ENCODE measurements around the gene KRTAP5-9. TPM values are rescaled to one million over a fixed set of nuclear protein-coding genes. Genes with fewer than 3 reads are reported as not detected.
A peak's percentile ranks its signal among the peaks of the same experiment; 100 is the strongest.

KRTAP5-9 gene
- total RNA-seq, 1 experiment from 2014 or later: not detected

GRCh38 chr11:71562120-71562519 lies 13.9 kb downstream of the KRTAP5-9 start:
- Mint-ChIP-seq H3K4me1 (ENCODE audit: low read depth, unreplicated experiment) (peaks cover 8% of the 10 kb centered on the region), H3K27me3 (ENCODE audit: unreplicated experiment) (peaks cover 96% of the 10 kb centered on the region), H3K4me3 (ENCODE audit: low read depth, unreplicated experiment) (no peak overlapping the region), H3K36me3 (ENCODE audit: insufficient read depth, unreplicated experiment) (no peaks in the 10 kb centered on the region), H3K27ac (ENCODE audit: unreplicated experiment) (no peak overlapping the region), H3K9me3 (ENCODE audit: low read depth, unreplicated experiment) (peaks cover 4% of the 10 kb centered on the region)
- no peak for TF ChIP-seq CTCF (IDR thresholded peaks at IDR 0.05; ENCODE audit: unreplicated experiment)
- intact Hi-C loops (cut with micrococcal nuclease; ENCODE audit: unreplicated experiment): no loop called here
- no peak for DNase-seq
- CTCF ChIA-PET: no interaction called here
- BruUV-seq (replicated peaks): no TSS peak

GRCh38 chr11:71563406-71563805 lies 15.2 kb downstream of the KRTAP5-9 start:
- H3K9me3 Mint-ChIP-seq (ENCODE audit: low read depth, unreplicated experiment): peaks cover 4% of the 10 kb centered on the region
- BruUV-seq (replicated peaks): no TSS peak

GRCh38 chr11:71564430-71564829 lies 16.2 kb downstream of the KRTAP5-9 start:
- TF ChIP-seq CTCF (IDR thresholded peaks at IDR 0.05; ENCODE audit: unreplicated experiment): no peak
- H3K4me1 Mint-ChIP-seq (ENCODE audit: low read depth, unreplicated experiment): peaks cover 8% of the 10 kb centered on the region
- CTCF ChIA-PET: interaction anchor here (1.7 kb wide), 1 partner anchor 15 kb away, joined by 5 read pairs; no protein-coding TSS in a partner anchor
- no peak overlapping the region for H3K27ac Mint-ChIP-seq (ENCODE audit: unreplicated experiment)
- no TSS peak for BruUV-seq (replicated peaks)
- peaks cover 95% of the 10 kb centered on the region for H3K27me3 Mint-ChIP-seq (ENCODE audit: unreplicated experiment)
- intact Hi-C loops (cut with micrococcal nuclease; ENCODE audit: unreplicated experiment): no loop called here
- no peak for DNase-seq
- no peaks in the 10 kb centered on the region for H3K36me3 Mint-ChIP-seq (ENCODE audit: insufficient read depth, unreplicated experiment)
- no peak overlapping the region for H3K4me3 Mint-ChIP-seq (ENCODE audit: low read depth, unreplicated experiment)
- peaks cover 4% of the 10 kb centered on the region for H3K9me3 Mint-ChIP-seq (ENCODE audit: low read depth, unreplicated experiment)

More at GRCh38 chr11:71563406-71563805, 15.2 kb downstream of the KRTAP5-9 start:
- DNase-seq: peak; percentile 30
- intact Hi-C loops (cut with micrococcal nuclease; ENCODE audit: unreplicated experiment): no loop called here
- no peak for TF ChIP-seq CTCF (IDR thresholded peaks at IDR 0.05; ENCODE audit: unreplicated experiment)
- Mint-ChIP-seq H3K27me3 (ENCODE audit: unreplicated experiment) (peaks cover 95% of the 10 kb centered on the region), H3K27ac (ENCODE audit: unreplicated experiment) (no peak overlapping the region), H3K4me3 (ENCODE audit: low read depth, unreplicated experiment) (no peak overlapping the region), H3K36me3 (ENCODE audit: insufficient read depth, unreplicated experiment) (no peaks in the 10 kb centered on the region), H3K4me1 (ENCODE audit: low read depth, unreplicated experiment) (peaks cover 8% of the 10 kb centered on the region)
- CTCF ChIA-PET: interaction anchor here (0.8 to 1.7 kb wide), 2 partner anchors 13 to 16 kb away, joined by 3 to 5 read pairs; no protein-coding TSS in a partner anchor

GRCh38 chr11:71565263-71565662 lies 17.0 kb downstream of the KRTAP5-9 start, which contains the start of gene KRTAP5-10:
Gene KRTAP5-10, plus strand, starts transcription at chr11:71565563. Its CDS starts 25 bp downstream, at chr11:71565588.
- Mint-ChIP-seq H3K36me3 (ENCODE audit: insufficient read depth, unreplicated experiment) (no peaks in the 10 kb centered on the region), H3K27ac (ENCODE audit: unreplicated experiment) (no peak within 1 kb of the TSS), H3K9me3 (ENCODE audit: low read depth, unreplicated experiment) (peaks cover 4% of the 10 kb centered on the region), H3K4me1 (ENCODE audit: low read depth, unreplicated experiment) (peaks cover 8% of the 10 kb centered on the region), H3K27me3 (ENCODE audit: unreplicated experiment) (peaks cover 96% of the 10 kb centered on the region), H3K4me3 (ENCODE audit: low read depth, unreplicated experiment) (no peak within 1 kb of the TSS)
- DNase-seq: no peak
- TF ChIP-seq CTCF (IDR thresholded peaks at IDR 0.05; ENCODE audit: unreplicated experiment): no peak
- intact Hi-C loops (cut with micrococcal nuclease; ENCODE audit: unreplicated experiment): no loop called here
- no TSS peak for BruUV-seq (replicated peaks)
- CTCF ChIA-PET: no interaction called here
